IPS-18c (cell line): ENCODE measurements around the gene KMT2D.
"Not testable (repeated sequence)": the region's sequence is repeated elsewhere in the genome, so short reads cannot be mapped to it uniquely, and the experiment has no call there.

ENCODE experiments used
- H3K4me3 ChIP-seq: 2 replicates; pipeline ENCODE4 v1.7.0; 2013; ENCODE audit warnings: low read depth, mild to moderate bottlenecking, low read length, moderate library complexity; ENCODE audit not compliant: insufficient read depth
- H3K9me3 ChIP-seq: one replicate; pipeline ENCODE4 v1.6.1; 2013; ENCODE audit warnings: mild to moderate bottlenecking, low read length, moderate library complexity; ENCODE audit not compliant: control insufficient read depth, insufficient read depth

Gene KMT2D

GRCh38 chr12:49091056-49091835 is 30.7 kb upstream of the KMT2D start:
- Histone ChIP-seq H3K4me3 (no peak overlapping the region; the same call in 1 of the 2 replicates), H3K9me3 (peaks cover 5% of the 10 kb centered on the region)

- peak overlapping the region; percentile 43 for H3K4me3 ChIP-seq
- H3K9me3 ChIP-seq = peaks cover 5% of the 10 kb centered on the region
Measured at GRCh38 chr12:49089821-49090773, 29.5 kb upstream of the KMT2D start.

- peaks cover 5% of the 10 kb centered on the region for H3K9me3 ChIP-seq
- peak overlapping the region; percentile 26; the same call in 1 of the 2 replicates for H3K4me3 ChIP-seq
Measured at GRCh38 chr12:49088932-49089330, 28.3 kb upstream of the KMT2D start.

GRCh38 chr12:49088150-49088931 is 27.7 kb upstream of the KMT2D start:
- Histone ChIP-seq H3K4me3 (peak overlapping the region; percentile 26; the same call in 1 of the 2 replicates), H3K9me3 (peaks cover 5% of the 10 kb centered on the region)

- H3K4me3 ChIP-seq = no peak overlapping the region
- peaks cover 2% of the 10 kb centered on the region for H3K9me3 ChIP-seq
Measured at GRCh38 chr12:49086116-49086515, 25.5 kb upstream of the KMT2D start.

GRCh38 chr12:49084438-49084837 is 23.8 kb upstream of the KMT2D start:
- no peak overlapping the region for H3K4me3 ChIP-seq
- no peaks in the 10 kb centered on the region for H3K9me3 ChIP-seq

- no peaks in the 10 kb centered on the region for H3K9me3 ChIP-seq
Measured at GRCh38 chr12:49079793-49080192, 19.2 kb upstream of the KMT2D start.

GRCh38 chr12:49070971-49071370 is 10.4 kb upstream of the KMT2D start:
- Histone ChIP-seq H3K4me3 (no peak overlapping the region), H3K9me3 (no peaks in the 10 kb centered on the region)

More at GRCh38 chr12:49079793-49080192, 19.2 kb upstream of the KMT2D start:
- H3K4me3 ChIP-seq = no peak overlapping the region

GRCh38 chr12:49069507-49070346 is 9.1 kb upstream of the KMT2D start, which contains the start of gene RHEBL1:
TSS of gene RHEBL1 (minus strand) at chr12:49069979. CDS start at chr12:49069785, 194 bp downstream.
- H3K9me3 ChIP-seq = no peaks in the 10 kb centered on the region
- H3K4me3 ChIP-seq = peak within 1 kb of the TSS; percentile 91

GRCh38 chr12:49068879-49069506 is 8.4 kb upstream of the KMT2D start:
- Histone ChIP-seq H3K9me3 (no peaks in the 10 kb centered on the region), H3K4me3 (peak overlapping the region; percentile 91)

GRCh38 chr12:49066120-49066519 is 5.5 kb upstream of the KMT2D start:
- Histone ChIP-seq H3K4me3 (no peak overlapping the region), H3K9me3 (no peaks in the 10 kb centered on the region)

- Histone ChIP-seq H3K9me3 (no peaks in the 10 kb centered on the region), H3K4me3 (no peak overlapping the region)
Measured at GRCh38 chr12:49064767-49065152, 4.2 kb upstream of the KMT2D start.

- not testable (repeated sequence) for H3K9me3 ChIP-seq, H3K4me3 ChIP-seq
Measured at GRCh38 chr12:49061916-49062315, 1.3 kb upstream of the KMT2D start.

- H3K4me3 ChIP-seq = peak overlapping the region; percentile 100
- no peaks in the 10 kb centered on the region for H3K9me3 ChIP-seq
Measured at GRCh38 chr12:49061157-49061650, 610 bp upstream of the KMT2D start.

GRCh38 chr12:49059299-49060171 is 1.1 kb downstream of the KMT2D start:
- H3K9me3 ChIP-seq = no peaks in the 10 kb centered on the region
- peak overlapping the region; percentile 100 for H3K4me3 ChIP-seq
